IMR-90 (cell line): ENCODE measurements around the gene KIF6.

Experiments used
- BHLHE40 ChIP-seq: fragments of 150-350 bp; IDR thresholded peaks from 2 replicates; pipeline ENCODE4 v1.6.1; 2016; ENCODE audit warnings: mild to moderate bottlenecking, low read depth, low read length
- CEBPB ChIP-seq: IDR thresholded peaks from 2 replicates; pipeline ENCODE4 v1.6.1; 2012; ENCODE audit warnings: low read depth, low read length, improper control_type of control experiment
- CHD1 ChIP-seq: IDR thresholded peaks from 2 replicates; pipeline ENCODE4 v1.6.1; 2012; ENCODE audit warnings: low read depth, low read length, improper control_type of control experiment
- CTCF ChIP-seq: conservative IDR thresholded peaks from 2 replicates; pipeline ENCODE4 v1.5.1; 2012; ENCODE audit warnings: mild to moderate bottlenecking, low read depth, low read length, improper control_type of control experiment
- ELK1 ChIP-seq: fragments of 150-350 bp; IDR thresholded peaks from 2 replicates; pipeline ENCODE4 v1.6.1; 2016; ENCODE audit warnings: low read depth, mild to moderate bottlenecking, low read length, moderate library complexity, borderline replicate concordance
- FOS ChIP-seq: fragments of 150-350 bp; IDR thresholded peaks from 2 replicates; pipeline ENCODE4 v1.6.1; 2016; ENCODE audit warnings: low read depth, low read length
- MAZ ChIP-seq: IDR thresholded peaks from 2 replicates; pipeline ENCODE4 v1.6.1; 2012; ENCODE audit warnings: low read depth, mild to moderate bottlenecking, low read length, improper control_type of control experiment, moderate library complexity, borderline replicate concordance
- POLR2A ChIP-seq: IDR thresholded peaks from 2 replicates; pipeline ENCODE4 v1.6.1; 2012; ENCODE audit warnings: mild to moderate bottlenecking, low read depth, low read length
- RAD21 ChIP-seq: IDR thresholded peaks from 2 replicates; pipeline ENCODE4 v1.6.1; 2012; ENCODE audit warnings: low read length, improper control_type of control experiment
- RFX5 ChIP-seq: IDR thresholded peaks from 2 replicates; pipeline ENCODE4 v1.8.0; 2012; ENCODE audit warnings: low read depth, mild to moderate bottlenecking, low read length, moderate library complexity
- SMC3 ChIP-seq: fragments of 150-350 bp; IDR thresholded peaks from 2 replicates; pipeline ENCODE4 v1.6.1; 2016; ENCODE audit warnings: low read depth, mild to moderate bottlenecking, antibody characterized with exemption, low read length, moderate library complexity
- USF2 ChIP-seq: fragments of 150-350 bp; IDR thresholded peaks from 2 replicates; pipeline ENCODE4 v1.6.1; 2017; ENCODE audit warnings: mild to moderate bottlenecking, antibody characterized with exemption, low read length, low read depth

- TF ChIP-seq USF2 (no peak), POLR2A (no peak), RFX5 (no peak), FOS (no peak), RAD21 (no peak), CTCF (no peak), SMC3 (no peak), MAZ (no peak), CEBPB (no peak), BHLHE40 (no peak), CHD1 (no peak), ELK1 (no peak)
Observed at GRCh38 chr6:39634646-39635341, 90.4 kb downstream of the KIF6 start.
